HG03558 (cell line): ENCODE results near the gene ZBTB20.

Experiments used
- ATAC-seq: cut with Tn5 transposase; IDR thresholded peaks from one replicate; pipeline ENCODE4 v1.9.1; 2021; ENCODE audit warnings: moderate number of reproducible peaks; ENCODE audit not compliant: unreplicated experiment; ENCODE audit errors: extremely low read depth

Gene ZBTB20

GRCh38 chr3:114800272-114801031 is 346.6 kb downstream of the ZBTB20 start:
- no peak for ATAC-seq

- no peak for ATAC-seq
Measured at GRCh38 chr3:114799816-114800215, 347.3 kb downstream of the ZBTB20 start.

GRCh38 chr3:114796796-114797195 is 350.3 kb downstream of the ZBTB20 start:
- no peak for ATAC-seq

GRCh38 chr3:114794894-114795630 is 352.0 kb downstream of the ZBTB20 start:
- ATAC-seq = no peak

- ATAC-seq = no peak
Measured at GRCh38 chr3:114792159-114792918, 354.7 kb downstream of the ZBTB20 start.

- no peak for ATAC-seq
Measured at GRCh38 chr3:114790752-114791151, 356.3 kb downstream of the ZBTB20 start.

GRCh38 chr3:114789803-114790202 is 357.3 kb downstream of the ZBTB20 start:
- no peak for ATAC-seq

- no peak for ATAC-seq
Measured at GRCh38 chr3:114775395-114775794, 371.7 kb downstream of the ZBTB20 start.

GRCh38 chr3:114770874-114771273 is 376.2 kb downstream of the ZBTB20 start:
- no peak for ATAC-seq

- ATAC-seq = no peak
Measured at GRCh38 chr3:114764056-114764492, 383.0 kb downstream of the ZBTB20 start.

GRCh38 chr3:114762144-114762543 is 384.9 kb downstream of the ZBTB20 start:
- no peak for ATAC-seq

GRCh38 chr3:114760679-114761078 is 386.4 kb downstream of the ZBTB20 start:
- ATAC-seq = no peak

- ATAC-seq = no peak
Measured at GRCh38 chr3:114758831-114759699, 388.0 kb downstream of the ZBTB20 start.

GRCh38 chr3:114756506-114757279 is 390.4 kb downstream of the ZBTB20 start:
- ATAC-seq = peak; percentile 86

- ATAC-seq = no peak
Measured at GRCh38 chr3:114746502-114746901, 400.6 kb downstream of the ZBTB20 start.

- ATAC-seq = no peak
Measured at GRCh38 chr3:114745322-114746240, 401.5 kb downstream of the ZBTB20 start.

GRCh38 chr3:114743746-114744485 is 403.2 kb downstream of the ZBTB20 start:
- no peak for ATAC-seq
